Astrocyte of the spinal cord (primary cell): ENCODE results near the gene S100A3.
"Not testable (repeated sequence)": the region's sequence is repeated elsewhere in the genome, so short reads cannot be mapped to it uniquely, and the experiment has no call there.

Experiments used
- DNase-seq: peaks from one replicate; pipeline ENCODE4 v3.0.0; 2011; ENCODE audit warnings: low read depth, low spot score
- H3K4me3 ChIP-seq: 2 replicates; pipeline ENCODE4 v1.5.1; 2011; ENCODE audit warnings: low read depth, mild to moderate bottlenecking, low read length, moderate library complexity
- CTCF ChIP-seq: IDR thresholded peaks from 2 replicates; pipeline ENCODE4 v1.5.1; 2012; ENCODE audit warnings: low read depth, mild to moderate bottlenecking, low read length, inconsistent platforms
- in situ Hi-C: cut with HindIII; loops from 2 replicates; pipeline ENCODE4 v1.10.0; 2017; ENCODE audit warnings: low sequenced_read_pairs

Gene S100A3

GRCh38 chr1:153587314-153587713 is 38.3 kb upstream of the S100A3 start:
- no peak overlapping the region for H3K4me3 ChIP-seq
- no peak for DNase-seq
- in situ Hi-C loops: no loop called here
- no peak for TF ChIP-seq CTCF

GRCh38 chr1:153586347-153586746 is 37.3 kb upstream of the S100A3 start:
- TF ChIP-seq CTCF: no peak
- in situ Hi-C loops: no loop called here
- H3K4me3 ChIP-seq: no peak overlapping the region
- DNase-seq: no peak

GRCh38 chr1:153585006-153585405 is 35.9 kb upstream of the S100A3 start:
- TF ChIP-seq CTCF: no peak
- no peak overlapping the region for H3K4me3 ChIP-seq
- no peak for DNase-seq
- in situ Hi-C loops: no loop called here

- in situ Hi-C loops: no loop called here
- TF ChIP-seq CTCF: no peak
- H3K4me3 ChIP-seq: no peak overlapping the region
- no peak for DNase-seq
These were observed 34.9 kb upstream of the S100A3 start for GRCh38 chr1:153583976-153584375.

- DNase-seq, H3K4me3 ChIP-seq, in situ Hi-C loops: not testable (repeated sequence)
These were observed 34.5 kb upstream of the S100A3 start for GRCh38 chr1:153583514-153583913.

- in situ Hi-C loops, DNase-seq: not testable (repeated sequence)
These were observed 33.8 kb upstream of the S100A3 start for GRCh38 chr1:153582836-153583235.

GRCh38 chr1:153578936-153579335 is 29.9 kb upstream of the S100A3 start:
- in situ Hi-C loops: no loop called here
- DNase-seq: no peak
- TF ChIP-seq CTCF: no peak
- H3K4me3 ChIP-seq: no peak overlapping the region

More at GRCh38 chr1:153582836-153583235, 33.8 kb upstream of the S100A3 start:
- not testable (repeated sequence) for H3K4me3 ChIP-seq

- DNase-seq: no peak
- H3K4me3 ChIP-seq: no peak overlapping the region
- no peak for TF ChIP-seq CTCF
- in situ Hi-C loops: no loop called here
These were observed 29.4 kb upstream of the S100A3 start for GRCh38 chr1:153578490-153578889.
